Measurements from ENCODE around the gene DCN.

DCN gene

DNA sequence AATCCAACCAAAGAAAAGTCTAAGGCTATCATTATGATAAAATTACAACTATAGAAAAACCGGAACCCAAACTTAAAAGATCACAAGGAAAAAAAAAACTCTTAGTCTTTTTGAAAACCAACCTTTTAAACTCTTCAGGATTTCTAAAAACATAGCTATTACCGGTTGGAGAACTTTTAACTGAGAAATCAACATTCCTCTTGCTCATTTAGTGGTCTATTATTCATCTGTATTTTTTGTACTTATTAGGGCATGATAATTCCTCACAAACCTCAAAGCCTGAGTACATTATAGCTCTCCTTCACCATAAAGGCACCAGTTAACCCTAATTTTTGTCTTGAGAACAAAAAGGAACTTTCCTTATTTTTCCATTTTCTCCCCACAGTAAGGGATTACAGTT lies 81.7 kb downstream of the DCN start:
- no peak for DNase-seq (ENCODE audit: low spot score)

DNA sequence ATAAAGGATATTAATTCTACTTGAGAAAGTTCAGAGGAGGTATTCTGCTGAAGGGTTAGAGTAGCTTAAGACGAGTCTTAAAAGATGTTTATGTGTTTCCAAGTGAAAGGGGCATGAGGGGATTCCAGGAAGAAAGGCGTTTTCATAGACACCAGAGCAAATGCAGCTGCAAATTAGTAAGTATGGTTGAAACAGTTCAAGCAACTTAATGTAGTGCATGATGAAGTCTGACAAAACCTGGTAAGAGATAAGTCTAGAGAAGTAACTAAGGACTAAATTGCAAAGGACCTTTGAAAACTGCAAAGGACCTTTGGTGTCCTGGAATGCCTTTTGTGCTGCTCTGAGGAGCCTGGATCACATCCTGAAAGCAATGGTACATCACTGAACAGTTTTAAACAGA lies 82.8 kb downstream of the DCN start:
- no peak for DNase-seq (ENCODE audit: low spot score)

DNA sequence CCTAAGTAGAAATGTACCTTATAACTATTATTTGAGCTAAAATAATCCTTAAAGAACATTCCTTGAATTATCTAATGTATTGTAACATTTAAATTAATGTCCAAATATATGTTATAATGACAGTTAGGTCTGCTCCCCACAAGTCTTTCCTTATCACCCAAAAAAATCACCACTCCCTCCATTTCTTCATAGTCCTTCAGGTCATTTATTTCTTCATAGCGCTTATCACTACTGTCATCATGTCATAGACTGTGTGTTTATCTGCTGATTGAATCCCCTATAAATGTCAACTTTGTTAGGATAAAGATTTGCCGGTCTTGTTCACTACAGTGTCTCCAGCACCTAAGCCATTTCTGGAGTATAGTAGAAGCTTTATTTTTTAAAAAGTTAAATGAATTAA lies 83.3 kb downstream of the DCN start:
- no peak for DNase-seq (ENCODE audit: low spot score)

DNA sequence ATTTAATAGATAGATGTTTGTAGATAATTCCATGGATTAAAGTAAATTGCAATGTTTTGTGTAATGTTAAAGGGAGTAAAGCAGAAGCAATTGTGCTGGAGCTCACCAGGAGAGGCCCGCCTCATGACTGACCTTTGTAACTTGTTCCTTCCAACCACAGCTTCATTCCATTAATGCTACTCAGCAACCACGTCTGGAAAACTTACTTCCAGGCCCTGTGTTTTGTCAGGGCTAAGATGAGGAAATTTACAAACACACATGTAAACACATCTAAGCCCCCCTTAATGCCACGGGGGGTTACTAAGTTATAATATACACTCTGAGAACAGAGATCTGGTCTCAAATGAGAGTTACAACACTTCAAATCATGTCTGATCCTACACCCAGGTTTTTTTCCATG lies 83.7 kb downstream of the DCN start:
- no peak for DNase-seq (ENCODE audit: low spot score)

DNA sequence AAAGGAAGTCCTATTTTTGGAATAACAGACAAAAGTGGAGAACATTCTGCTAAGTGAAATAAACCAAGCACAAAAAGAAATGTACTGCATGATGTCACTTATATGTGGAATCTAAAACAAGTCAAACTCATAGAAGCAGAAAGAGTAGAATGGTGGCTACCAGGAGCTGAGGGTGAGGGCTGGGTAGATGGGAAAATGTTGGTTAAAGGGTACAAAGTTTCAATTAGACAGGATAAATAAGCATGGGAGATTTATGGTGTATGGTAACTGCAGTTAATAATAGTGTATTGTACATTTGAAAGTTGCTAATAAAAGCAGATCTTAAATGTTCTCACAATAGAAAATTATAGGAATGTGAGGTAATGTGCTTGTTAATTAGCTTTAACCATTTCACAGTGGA lies 84.2 kb downstream of the DCN start:
- no peak for DNase-seq (ENCODE audit: low spot score)

DNA sequence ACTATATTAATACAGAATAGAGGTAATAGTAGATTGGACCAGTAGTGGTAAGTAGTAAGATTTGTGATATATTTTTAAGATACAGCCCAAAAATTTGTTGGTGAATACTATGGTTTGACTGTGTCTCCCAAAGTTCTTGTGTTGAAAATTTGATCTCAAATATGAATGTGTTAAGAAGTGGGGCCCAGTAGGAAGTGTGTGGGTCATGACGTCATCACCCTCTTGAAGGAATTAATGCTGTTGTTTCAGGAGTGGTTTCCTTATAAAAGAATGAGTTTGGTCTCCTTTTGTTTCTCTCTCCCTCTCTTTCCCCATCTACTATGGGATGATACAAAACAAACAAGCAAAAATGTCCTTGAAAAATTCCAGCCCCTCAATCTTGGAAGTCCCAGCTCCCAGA lies 87.7 kb downstream of the DCN start:
- no peak for DNase-seq (ENCODE audit: low spot score)

DNA sequence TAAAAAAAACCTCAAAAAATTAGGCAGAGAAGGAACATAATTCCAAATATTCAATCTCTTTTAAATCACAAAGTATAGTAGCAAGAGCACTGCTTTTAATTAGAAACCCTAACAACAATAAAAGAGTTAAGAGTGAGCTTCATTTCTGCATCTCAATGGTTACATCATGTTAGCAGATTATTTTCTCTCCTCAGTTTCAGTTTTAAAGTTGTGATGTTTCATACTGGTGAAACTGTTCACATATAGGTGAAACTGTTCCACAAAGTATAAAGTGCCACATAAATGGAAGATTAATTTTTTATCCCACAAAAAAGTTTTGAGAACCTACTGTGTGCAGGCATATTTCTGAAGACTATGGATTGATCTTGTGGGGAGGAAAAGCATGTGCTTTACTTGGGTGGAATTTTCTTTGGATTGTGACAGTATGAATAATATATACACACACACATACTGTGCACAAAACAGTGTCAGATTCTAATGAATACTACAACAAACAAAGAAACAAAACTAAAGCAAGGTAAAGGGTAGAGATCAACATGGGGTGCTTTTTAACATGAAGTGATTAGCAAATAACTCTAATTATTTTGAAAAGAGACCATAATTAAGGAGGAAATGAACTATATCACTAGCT lies 88.5 kb downstream of the DCN start:
- no peak for DNase-seq (ENCODE audit: low spot score)

DNA sequence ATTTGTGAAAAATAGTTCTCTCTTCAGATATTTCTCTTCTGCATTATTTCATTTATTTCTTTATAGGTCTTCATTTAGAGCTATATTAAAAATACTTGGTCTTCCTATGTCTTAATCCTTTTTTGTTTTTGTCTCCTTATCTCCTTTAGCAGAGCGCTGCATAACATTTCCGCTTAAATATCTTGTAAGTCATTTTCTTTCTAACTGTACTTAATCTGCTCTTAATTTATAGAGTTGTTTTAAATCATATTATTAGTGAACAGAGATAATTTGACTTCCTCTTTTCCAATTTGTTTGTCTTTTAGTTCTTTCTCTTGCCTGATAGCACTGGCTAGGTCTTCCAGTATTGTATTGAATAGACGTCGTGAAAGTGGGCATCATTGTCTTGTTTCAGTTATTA lies 89.3 kb downstream of the DCN start:
- DNase-seq (ENCODE audit: low spot score): no peak

DNA sequence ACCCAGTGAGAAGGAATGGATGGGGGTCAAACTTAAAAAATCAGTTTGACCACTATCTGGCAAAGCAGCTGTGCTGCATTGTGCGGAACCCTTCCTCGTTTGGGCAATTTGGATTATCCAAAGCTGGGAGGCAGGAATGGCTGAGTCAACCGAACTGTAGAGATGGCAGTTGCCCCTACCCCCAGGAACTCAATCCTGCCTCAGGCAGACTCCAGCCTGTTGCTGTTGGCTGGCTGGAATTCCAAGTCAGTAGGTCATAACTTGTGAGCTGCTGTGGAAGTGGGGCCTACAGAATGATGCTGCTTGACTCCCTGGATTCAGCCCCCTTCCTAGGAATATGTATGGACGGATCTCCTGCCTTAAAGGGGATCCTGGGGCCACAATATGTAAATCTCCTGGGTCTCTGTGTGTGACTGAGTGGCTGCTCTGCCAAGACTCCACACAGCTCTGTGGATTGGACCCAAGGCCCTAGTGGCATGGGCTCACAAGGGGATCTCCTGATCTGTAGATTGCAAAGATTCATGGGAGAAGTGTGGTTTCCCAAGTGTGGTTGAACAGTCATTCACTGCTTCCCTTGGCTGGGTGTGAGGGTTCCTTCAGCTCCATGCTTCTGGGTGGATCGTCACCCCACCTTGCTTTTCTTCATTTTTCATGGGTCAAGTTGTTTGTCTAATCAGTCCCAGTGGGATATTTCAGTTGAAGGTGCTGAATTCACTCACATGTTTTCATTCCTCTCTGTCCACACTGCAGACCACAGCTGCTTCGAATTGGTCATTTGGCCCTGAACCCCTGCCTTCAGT lies 90.5 kb downstream of the DCN start:
- no peak for DNase-seq (ENCODE audit: low spot score)
